ENCODE data around the gene TMEM30B.
"Not testable (repeated sequence)": the region's sequence is repeated elsewhere in the genome, so short reads cannot be mapped to it uniquely, and the experiment has no call there.

The TMEM30B gene

GRCh38 chr14:61281186-61281947 is at the start of gene TMEM30B:
Gene TMEM30B, minus strand, starts transcription at chr14:61281338. Its CDS starts 191 bp downstream, at chr14:61281147.
- DNase-seq: peak; percentile 74

- DNase-seq: no peak
Measured at GRCh38 chr14:61330511-61330910, 49.4 kb upstream of the TMEM30B start.

DNA sequence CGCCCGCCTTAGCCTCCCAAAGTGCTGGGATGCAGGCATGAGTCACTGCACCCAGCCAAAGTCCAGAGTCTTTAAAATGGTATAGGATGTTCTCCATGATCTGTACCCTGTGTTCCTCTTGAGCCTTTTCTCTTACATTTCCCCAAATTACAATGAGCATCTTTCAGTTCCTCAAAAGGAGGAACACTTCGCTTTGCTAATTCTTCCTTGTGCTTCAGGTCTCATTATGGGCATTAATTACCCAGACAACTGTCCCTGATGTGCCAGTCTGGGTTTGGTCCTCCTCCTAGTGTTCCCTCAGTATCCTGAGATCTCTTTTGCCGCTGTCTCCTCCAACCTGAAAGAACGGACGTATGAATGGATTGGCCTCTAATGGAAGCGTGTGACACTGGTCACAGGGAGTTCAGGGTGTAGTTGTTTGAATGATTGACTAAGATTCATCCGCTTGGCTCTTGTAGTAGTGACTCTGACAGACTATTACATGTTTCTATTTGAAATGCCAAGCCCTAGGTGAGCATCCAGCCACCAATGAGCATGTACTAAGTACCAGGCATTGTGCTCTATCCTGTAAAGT is 48.4 kb upstream of the TMEM30B start:
- no peak for DNase-seq

DNA sequence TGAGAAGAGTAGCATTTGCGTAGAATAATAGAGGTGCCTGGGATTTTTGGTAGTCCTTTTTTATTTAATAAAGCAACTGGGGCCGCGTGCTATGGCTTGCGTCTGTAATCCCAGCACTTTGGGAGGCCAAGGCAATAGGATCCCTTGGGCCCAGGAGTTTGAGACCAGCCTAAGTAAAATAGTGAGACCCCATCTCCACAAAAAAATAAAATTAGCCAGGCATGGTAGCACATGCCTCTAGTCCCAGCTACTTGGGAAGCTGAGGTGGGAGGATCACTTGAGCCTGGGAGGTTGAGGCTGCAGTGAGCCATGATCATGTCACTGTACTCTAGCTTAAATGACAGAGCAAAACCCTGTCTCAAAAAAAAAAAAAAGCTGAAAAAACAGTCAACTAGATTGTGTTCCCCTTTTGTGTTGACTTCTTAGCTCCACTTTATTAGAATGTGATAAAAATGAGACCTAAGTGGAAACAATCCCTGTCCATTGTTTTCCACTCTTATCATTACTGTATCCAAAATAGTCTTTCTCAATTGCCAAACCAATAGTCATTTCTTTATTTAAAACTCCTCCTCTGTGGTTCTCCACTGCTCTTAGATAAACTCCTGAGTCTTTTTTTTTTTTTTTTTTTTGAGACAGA is 47.6 kb upstream of the TMEM30B start:
- no peak for DNase-seq

GRCh38 chr14:61326847-61327246 is 45.7 kb upstream of the TMEM30B start:
- DNase-seq: no peak

DNA sequence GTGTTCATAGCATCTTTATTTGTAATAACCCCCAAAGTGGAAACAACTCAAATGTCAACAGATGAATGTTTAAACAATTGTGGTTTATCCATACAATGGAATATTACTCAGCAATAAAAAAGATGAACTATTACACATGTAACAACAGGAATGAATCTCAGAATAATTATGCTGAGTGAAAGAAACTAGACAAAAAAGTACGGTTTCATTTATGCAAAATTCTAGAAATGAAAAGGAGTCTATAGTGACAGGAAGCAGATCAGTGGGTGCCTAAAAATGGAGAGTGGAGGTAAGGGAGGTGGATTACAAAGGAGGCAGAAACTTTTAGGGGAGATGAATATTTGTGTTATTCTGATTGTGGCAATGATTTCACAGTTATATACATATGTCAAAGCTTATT is 45.0 kb upstream of the TMEM30B start:
- DNase-seq: no peak

GRCh38 chr14:61325166-61325565 is 44.0 kb upstream of the TMEM30B start:
- DNase-seq: no peak

- no peak for DNase-seq
Measured at GRCh38 chr14:61323970-61324369, 42.8 kb upstream of the TMEM30B start.

DNA sequence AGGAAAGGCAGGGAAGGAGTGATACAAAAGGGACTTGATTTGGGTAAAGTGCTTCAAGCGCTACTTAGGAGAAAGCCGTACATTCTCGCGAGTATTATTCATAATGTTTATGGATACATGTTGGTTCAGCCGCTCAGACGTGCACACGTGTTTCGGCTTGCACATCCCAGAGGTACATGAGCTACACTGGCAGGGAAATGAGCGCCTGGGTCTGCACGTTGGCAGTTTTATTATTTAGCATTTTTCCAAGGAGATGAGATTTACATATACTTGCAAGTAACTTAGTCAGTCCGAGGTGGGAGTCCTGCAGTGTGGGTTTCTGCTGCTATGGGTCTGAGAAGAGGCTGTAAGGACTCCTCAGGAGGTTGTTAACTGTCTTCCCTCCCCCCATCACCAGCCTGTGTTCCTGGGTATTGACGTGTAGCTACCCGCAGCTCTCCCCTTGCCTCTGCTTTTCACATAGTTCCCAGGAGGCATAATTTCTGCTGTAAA is 41.7 kb upstream of the TMEM30B start:
- DNase-seq: peak; percentile 60

DNA sequence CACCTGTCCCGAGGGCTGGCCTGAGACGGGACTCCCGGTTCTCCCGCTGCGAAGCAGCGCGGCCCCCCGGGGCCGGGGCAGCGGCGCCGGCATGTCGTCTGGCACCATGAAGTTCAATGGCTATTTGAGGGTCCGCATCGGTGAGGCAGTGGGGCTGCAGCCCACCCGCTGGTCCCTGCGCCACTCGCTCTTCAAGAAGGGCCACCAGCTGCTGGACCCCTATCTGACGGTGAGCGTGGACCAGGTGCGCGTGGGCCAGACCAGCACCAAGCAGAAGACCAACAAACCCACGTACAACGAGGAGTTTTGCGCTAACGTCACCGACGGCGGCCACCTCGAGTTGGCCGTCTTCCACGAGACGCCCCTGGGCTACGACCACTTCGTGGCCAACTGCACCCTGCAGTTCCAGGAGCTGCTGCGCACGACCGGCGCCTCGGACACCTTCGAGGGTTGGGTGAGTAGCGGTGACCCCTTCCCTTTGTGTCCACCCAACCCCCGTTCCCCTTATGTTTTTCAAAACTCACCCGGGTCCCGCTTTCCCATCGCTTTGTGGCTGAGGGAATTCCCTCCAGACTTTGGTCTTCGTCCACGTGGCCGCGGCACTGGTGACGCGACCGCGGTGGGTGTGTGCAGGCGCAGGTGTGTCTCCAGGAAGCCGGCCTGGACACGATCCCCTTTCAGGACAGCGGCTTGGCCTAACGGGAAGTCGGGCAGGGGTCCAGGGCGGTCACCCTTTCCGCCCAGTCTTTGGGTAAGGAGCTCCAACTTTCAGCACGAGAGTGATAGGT is 41.1 kb upstream of the TMEM30B start:
- DNase-seq: no peak

GRCh38 chr14:61321385-61322010 is 40.4 kb upstream of the TMEM30B start, which contains the start of gene PRKCH:
Gene PRKCH, plus strand, starts transcription at chr14:61321579. Its CDS starts 523 bp downstream, at chr14:61322102.
- peak; percentile 52 for DNase-seq

- no peak for DNase-seq
Measured at GRCh38 chr14:61320806-61321384, 39.8 kb upstream of the TMEM30B start.

DNA sequence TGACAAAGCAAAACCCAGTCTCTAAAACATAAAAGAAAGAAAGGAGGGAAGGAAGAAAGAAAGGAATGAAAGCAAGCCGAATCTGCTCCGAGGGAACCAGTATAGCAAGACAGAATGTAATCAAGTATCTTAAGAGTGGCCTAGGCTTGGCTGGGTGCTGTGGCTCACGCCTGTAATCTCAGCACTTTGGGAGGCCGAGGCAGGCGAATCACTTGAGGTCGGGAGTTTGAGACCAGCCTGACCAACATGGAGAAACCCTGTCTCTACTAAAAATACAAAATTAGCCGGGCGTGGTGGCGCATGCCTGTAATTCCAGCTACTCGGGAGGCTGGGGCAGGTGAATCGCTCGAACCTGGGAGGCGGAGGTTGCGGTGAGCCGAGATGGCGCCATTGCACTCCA is 39.0 kb upstream of the TMEM30B start:
- DNase-seq: not testable (repeated sequence)

GRCh38 chr14:61319706-61320105 is 38.6 kb upstream of the TMEM30B start:
- DNase-seq: no peak

GRCh38 chr14:61319086-61319485 is 37.9 kb upstream of the TMEM30B start:
- DNase-seq: no peak

GRCh38 chr14:61315313-61315712 is 34.2 kb upstream of the TMEM30B start:
- DNase-seq: peak; percentile 46

DNA sequence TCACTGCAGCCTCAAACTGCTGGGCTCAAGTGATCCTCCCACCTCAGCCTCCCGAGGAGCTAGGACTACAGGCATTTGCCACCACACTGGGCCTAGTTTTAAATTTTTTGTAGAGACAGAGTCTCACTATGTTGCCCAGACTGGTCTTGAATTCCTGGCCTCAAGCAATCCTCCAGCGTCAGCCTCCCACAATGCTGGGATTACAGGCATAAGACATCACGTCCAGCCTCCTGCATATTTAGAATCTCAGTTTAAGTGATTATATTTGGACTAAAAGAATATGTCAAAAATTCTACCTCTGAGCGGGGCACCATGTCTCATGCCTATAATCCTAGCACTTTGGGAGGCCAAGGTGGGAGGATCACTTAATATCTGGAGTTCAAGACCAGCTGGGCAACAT is 27.6 kb upstream of the TMEM30B start:
- not testable (repeated sequence) for DNase-seq

DNA sequence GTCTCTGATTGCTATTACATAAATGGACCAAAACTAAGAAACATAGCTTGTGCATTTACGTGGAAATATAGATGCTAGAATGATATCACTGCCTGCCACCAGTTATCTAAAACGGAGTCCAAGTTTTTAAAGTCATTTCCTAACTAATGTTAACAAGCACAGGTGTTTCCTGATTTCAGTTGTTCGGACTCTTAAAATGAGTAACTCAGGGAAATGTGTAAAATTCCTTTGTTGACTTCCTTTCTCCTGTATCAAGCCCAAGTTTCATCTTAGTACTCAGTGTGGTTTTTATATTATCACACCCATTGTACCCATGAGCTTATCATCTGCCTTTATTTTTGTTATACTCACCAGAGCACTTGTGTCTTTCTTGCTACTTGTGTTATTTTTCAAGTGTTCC is 27.1 kb upstream of the TMEM30B start:
- DNase-seq: no peak

- no peak for DNase-seq
Measured at GRCh38 chr14:61304688-61305087, 23.6 kb upstream of the TMEM30B start.

DNA sequence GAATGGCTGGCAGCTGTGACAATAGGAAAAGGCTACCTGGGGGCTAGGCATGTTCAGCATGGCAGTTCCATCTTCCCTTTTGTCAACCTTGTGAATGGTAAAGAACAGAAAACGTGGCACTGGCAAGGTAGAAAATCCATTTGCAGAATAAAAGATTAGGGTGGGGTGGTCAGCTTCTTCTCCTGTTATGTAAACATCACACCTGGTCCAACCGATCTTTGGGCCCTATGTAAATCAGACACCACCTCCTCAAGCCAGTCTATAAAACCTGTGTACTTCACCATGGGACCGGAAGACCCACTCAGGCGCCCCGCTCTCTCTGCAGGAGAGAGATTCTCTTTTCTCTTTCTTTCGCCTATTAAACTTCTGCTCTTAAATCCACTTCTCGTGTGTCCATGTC is 19.6 kb upstream of the TMEM30B start:
- no peak for DNase-seq

GRCh38 chr14:61300209-61300608 is 19.1 kb upstream of the TMEM30B start:
- no peak for DNase-seq

DNA sequence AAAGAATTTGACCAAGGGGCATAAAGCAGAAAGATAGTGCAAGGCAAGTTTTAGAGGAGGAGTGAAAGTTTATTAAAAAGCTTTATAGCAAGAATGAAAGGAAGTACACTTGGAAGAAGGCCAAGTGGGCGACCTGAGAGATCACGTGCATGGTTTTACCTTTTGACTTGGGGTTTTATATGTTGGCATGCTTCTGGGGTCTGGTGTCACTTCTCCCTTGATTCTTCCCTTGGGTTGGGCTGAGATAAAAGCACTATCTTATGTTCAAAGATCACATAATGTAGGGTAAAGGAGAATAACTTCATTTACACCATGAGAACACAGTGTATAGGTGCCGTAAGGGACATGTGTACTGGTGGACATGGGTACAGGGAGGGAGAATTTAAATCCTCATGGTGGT is 17.7 kb upstream of the TMEM30B start:
- no peak for DNase-seq

All from NCI-H2171 treated with DMSO at 0.1 percent for 48 hours (cell line).